HG03066 (cell line): Measurements from ENCODE around the gene HORMAD2.
"Not testable (repeated sequence)": the region's sequence is repeated elsewhere in the genome, so short reads cannot be mapped to it uniquely, and the experiment has no call there.

Experiments
- ATAC-seq: cut with Tn5 transposase; IDR thresholded peaks from one replicate; pipeline ENCODE4 v1.9.1; 2021; ENCODE audit warnings: low read depth; ENCODE audit not compliant: unreplicated experiment

Gene HORMAD2

DNA sequence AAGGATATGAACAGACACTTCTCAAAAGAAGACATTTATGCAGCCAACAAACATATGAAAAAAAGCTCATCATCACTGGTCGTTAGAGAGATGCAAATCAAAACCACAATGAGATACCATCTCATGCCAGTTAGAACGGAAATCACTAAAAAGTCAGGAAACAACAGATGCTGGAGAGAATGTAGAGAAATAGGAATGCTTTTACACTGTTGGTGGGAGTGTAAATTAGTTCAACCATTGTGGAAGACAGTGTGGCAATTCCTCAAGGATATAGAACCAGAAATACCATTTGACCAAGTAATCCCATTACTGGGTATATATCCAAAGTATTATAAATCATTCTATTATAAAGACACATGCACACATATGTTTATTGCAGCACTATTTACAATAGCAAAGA, 20.5 kb downstream of the HORMAD2 start:
- ATAC-seq, result not testable (repeated sequence)

DNA sequence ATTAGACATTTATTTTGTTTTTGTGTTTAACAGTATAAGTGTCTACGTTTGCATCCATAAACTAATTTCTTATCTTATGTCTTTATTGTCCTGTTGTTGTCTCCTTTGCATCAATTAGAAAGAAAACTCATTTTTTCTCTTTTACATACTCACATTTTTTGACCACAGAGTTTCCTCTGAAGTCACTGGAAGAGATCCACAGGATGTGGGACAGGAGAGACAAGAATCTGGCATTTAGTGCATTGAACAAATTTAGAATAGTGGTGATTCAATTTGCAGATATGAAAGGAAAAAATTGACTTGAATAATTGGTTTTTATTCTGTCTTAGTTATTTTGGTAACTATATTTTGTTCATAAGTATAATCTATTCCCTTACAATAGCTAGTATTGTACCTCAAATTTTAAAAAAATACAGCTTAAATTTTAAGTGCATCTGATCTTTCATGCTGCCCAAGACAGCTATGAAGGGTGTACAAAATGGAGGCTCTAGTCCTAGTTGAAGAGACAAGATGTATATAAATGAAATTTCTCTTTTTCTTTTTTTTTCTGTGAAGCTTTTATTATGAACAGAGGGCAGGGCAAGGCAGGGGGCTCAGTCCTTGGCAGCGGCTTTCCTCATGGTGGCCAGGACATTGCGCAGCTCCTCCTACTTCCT, 24.4 kb downstream of the HORMAD2 start:
- no peak for ATAC-seq

DNA sequence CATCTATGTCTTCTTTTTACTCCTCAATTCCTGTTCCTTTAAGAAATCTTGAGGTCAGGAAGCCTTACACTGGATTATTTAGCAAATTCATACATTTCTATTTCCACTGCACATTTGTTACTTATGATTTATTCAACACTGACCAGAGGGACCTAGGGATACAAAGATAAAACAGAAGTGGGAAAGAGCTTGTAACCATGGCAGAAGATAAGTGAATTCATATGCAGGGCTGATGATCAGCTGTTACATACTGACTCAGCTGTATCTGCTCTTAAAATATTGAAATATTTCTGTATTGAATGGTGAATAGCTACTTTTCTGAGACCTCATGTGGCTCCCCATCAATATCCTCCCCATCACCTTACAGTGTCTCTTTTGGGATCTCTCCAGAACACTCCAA, 25.2 kb downstream of the HORMAD2 start:
- no peak for ATAC-seq

GRCh38 chr22:30113494-30113893, 33.2 kb downstream of the HORMAD2 start:
- no peak for ATAC-seq

GRCh38 chr22:30114361-30114760, 34.1 kb downstream of the HORMAD2 start:
- no peak for ATAC-seq

- ATAC-seq, result no peak
These were observed 35.4 kb downstream of the HORMAD2 start for GRCh38 chr22:30115705-30116104.

- no peak for ATAC-seq
These were observed 36.3 kb downstream of the HORMAD2 start for GRCh38 chr22:30116362-30117117.

GRCh38 chr22:30117256-30117655, 37.0 kb downstream of the HORMAD2 start:
- ATAC-seq, result no peak

- ATAC-seq, result no peak
These were observed 38.0 kb downstream of the HORMAD2 start for GRCh38 chr22:30118291-30118690.

GRCh38 chr22:30121960-30122359, 41.7 kb downstream of the HORMAD2 start:
- ATAC-seq, result no peak

- no peak for ATAC-seq
These were observed 43.2 kb downstream of the HORMAD2 start for GRCh38 chr22:30123463-30123862.

GRCh38 chr22:30127749-30128166, 47.5 kb downstream of the HORMAD2 start:
- no peak for ATAC-seq

GRCh38 chr22:30128511-30128910, 48.2 kb downstream of the HORMAD2 start:
- no peak for ATAC-seq

DNA sequence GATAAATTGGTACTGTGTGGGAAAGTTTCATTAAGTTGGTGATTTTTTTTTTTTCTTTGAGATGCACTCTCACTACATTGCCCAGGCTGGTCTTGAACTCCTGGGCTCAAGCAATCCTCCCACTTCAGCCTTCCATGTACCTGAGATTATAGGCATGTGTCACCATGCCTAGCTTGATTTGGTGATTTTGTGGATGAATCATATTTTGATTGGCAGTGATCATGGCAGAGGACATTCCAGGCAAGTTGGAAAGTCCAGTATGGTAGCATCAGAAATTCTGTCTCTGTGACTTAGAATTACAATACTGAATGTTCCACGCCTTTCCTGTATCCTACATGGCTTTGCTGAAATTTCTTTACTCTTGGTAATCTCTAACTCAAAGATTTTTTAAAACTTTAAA, 49.4 kb downstream of the HORMAD2 start:
- no peak for ATAC-seq

- no peak for ATAC-seq
These were observed 52.2 kb downstream of the HORMAD2 start for GRCh38 chr22:30132290-30132996.

- no peak for ATAC-seq
These were observed 60.1 kb downstream of the HORMAD2 start for GRCh38 chr22:30140414-30140813.

DNA sequence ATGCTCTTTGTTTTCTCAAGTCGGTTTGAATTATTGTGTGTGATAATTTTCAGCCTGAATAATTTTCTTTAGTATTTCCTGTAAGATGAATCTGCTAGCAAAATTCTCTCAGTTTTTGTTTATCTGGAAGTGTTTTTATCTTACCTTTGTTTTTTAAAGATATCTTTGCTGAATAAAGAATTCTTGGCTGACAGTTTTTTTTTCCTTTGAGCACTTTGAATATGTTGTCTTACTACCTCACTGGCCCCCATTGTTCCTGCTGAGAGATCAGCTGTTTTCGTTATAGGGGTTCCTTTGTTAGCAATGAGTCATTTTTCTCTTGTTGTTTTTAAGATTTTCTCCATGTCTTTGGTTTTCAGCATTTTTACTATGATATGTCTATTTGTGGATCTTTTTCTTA, 63.0 kb downstream of the HORMAD2 start:
- no peak for ATAC-seq

DNA sequence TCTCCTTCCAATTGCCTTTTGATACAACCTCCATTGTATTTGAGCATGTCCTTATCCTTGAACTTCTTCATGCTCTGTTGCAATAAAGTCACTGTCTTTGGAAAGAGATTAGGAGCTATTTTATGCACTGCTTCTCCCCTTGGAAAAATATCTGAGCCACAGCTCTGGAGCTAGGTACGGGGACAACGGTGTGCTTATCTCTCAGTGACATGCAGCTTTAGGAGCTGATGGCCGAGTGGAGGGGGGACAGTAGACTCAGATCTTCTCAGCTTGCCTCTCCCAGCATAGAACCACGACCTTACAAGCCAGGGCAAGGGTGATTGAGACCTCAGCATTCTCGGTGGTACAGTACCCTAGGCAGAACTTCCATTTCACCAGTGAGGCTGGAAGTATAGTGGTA, 64.1 kb downstream of the HORMAD2 start:
- no peak for ATAC-seq

DNA sequence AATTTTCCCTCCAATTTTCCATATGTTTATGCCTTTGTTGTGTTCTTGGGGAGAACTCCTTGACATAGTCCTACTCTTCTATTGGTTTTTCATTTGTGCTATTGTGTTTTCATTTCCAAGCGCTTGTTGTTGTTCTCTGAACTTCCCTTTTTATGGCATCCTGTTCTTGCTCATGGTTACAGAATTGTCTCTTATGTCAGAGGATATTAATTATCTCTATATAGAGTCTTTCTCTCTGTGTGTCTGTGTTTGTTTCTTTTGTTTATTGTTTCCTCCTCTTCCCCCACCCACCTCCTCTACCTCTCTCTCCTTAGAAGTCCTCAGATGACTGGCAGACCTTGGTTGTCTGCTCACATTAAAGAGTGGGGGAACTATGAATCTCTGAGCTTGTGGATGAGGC, 69.9 kb downstream of the HORMAD2 start:
- ATAC-seq, result no peak

DNA sequence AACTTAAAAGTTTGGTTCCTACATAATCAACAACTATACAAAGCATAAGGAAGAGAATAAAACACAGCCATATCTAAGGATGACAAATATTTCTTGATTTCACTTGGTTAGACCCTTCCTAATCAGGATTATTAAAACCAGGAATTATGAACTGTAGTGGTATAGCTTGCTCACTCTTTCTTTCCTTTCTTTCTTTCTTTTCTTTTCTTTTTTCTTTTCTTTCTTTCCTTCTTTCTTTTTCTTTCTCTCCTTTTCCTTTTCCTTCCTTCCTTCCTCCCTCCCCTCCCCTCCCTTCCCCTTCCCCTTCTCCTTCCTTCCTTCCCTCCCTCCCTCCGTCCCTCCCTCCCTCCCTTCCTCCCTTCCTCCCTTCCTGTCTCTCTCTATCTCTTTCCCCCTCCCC, 78.0 kb downstream of the HORMAD2 start:
- no peak for ATAC-seq

- ATAC-seq, result no peak
These were observed 78.7 kb downstream of the HORMAD2 start for GRCh38 chr22:30158744-30159500.
